ENCODE results near the gene PRKG1. TPM values are rescaled to one million over a fixed set of nuclear protein-coding genes. Genes with fewer than 3 reads are reported as not detected.

Gene PRKG1
- total RNA-seq, 2 donors from 2014 or later: 8.1 to 16.6 TPM

DNA sequence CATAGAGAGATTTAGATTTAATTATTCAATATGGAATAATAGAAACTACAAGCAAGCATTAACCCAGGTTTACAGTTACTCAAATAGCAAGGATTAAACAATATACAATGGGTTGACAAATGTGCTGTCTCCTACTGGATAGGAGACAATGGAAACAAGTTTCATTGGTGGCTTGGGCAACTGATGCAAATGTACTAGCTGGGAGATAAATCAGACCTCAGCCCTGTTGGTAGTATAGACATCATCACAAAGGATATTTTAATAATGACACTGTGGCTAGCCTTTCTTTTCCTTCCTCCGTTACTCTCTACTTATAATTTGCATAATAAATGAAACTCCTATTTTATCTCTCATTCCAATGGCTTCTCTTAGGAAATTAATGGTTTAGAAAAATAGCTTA, 1143.2 kb downstream of the PRKG1 start:
- no peaks in the 10 kb centered on the region for H3K9me3 ChIP-seq

DNA sequence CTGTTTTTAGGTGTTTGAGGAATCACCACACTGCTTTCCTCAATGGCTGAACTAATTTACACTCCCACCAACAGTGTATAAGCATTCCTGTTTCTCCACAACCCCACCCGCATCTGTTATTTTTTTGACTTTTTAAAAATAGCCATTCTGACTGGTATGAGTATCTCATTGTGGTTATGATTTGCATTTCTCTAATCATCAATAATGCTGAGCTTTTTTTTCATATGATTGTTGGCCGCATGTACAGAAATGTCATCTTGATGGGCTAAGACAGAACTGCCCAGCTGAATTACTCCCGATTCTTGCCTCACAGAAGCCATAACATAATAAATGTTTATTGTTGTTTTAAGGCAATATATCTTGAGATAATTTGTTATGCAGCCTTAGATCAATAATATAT, 1146.7 kb downstream of the PRKG1 start:
- Histone ChIP-seq H3K27me3 (no peaks in the 10 kb centered on the region), H3K9me3 (no peaks in the 10 kb centered on the region), H3K4me3 (no peak overlapping the region), H3K9ac (ENCODE audit: low read depth in 2 of 2, low read length in 2 of 2) (no peak overlapping the region), H3K4me1 (peaks cover 5% of the 10 kb centered on the region), H3K36me3 (no peaks in the 10 kb centered on the region), H3K27ac (no peak overlapping the region)
- DNase-seq: no peak
- intact Hi-C loops (cut with DNase I): no loop called here
- TF ChIP-seq CTCF (IDR thresholded peaks at IDR 0.05): no peak

More for the DNA sequence above, 1143.2 kb downstream of the PRKG1 start:
- intact Hi-C loops (cut with DNase I): loop anchor here (5.0 kb wide), 1 partner anchor 1205 kb away; no protein-coding TSS in a partner anchor
- no peak for DNase-seq
- no peak overlapping the region for H3K27ac ChIP-seq
- H3K4me1 ChIP-seq: peaks cover 9% of the 10 kb centered on the region
- TF ChIP-seq CTCF (IDR thresholded peaks at IDR 0.05): no peak
- no peak overlapping the region for H3K4me3 ChIP-seq
- H3K36me3 ChIP-seq: no peaks in the 10 kb centered on the region
- no peak overlapping the region for H3K9ac ChIP-seq (ENCODE audit: low read depth in 2 of 2, low read length in 2 of 2)
- no peaks in the 10 kb centered on the region for H3K27me3 ChIP-seq

GRCh38 chr10:52221923-52222322, 1147.6 kb downstream of the PRKG1 start:
- Histone ChIP-seq H3K4me3 (no peak overlapping the region), H3K9me3 (no peaks in the 10 kb centered on the region), H3K4me1 (no peaks in the 10 kb centered on the region), H3K27me3 (no peaks in the 10 kb centered on the region), H3K27ac (no peak overlapping the region), H3K9ac (ENCODE audit: low read depth in 2 of 2, low read length in 2 of 2) (no peak overlapping the region), H3K36me3 (no peaks in the 10 kb centered on the region)
- intact Hi-C loops (cut with DNase I): no loop called here
- TF ChIP-seq CTCF (IDR thresholded peaks at IDR 0.05): no peak
- DNase-seq: no peak

GRCh38 chr10:52226197-52226847, 1152.0 kb downstream of the PRKG1 start:
- intact Hi-C loops (cut with DNase I): no loop called here
- H3K9me3 ChIP-seq: no peaks in the 10 kb centered on the region

GRCh38 chr10:52228556-52228955, 1154.3 kb downstream of the PRKG1 start:
- Histone ChIP-seq H3K36me3 (no peaks in the 10 kb centered on the region), H3K4me1 (no peaks in the 10 kb centered on the region), H3K4me3 (no peak overlapping the region), H3K27ac (no peak overlapping the region), H3K9me3 (no peaks in the 10 kb centered on the region), H3K9ac (ENCODE audit: low read depth in 2 of 2, low read length in 2 of 2) (no peak overlapping the region), H3K27me3 (no peaks in the 10 kb centered on the region)
- intact Hi-C loops (cut with DNase I): no loop called here
- no peak for DNase-seq
- TF ChIP-seq CTCF (IDR thresholded peaks at IDR 0.05): no peak

More at GRCh38 chr10:52226197-52226847, 1152.0 kb downstream of the PRKG1 start:
- Histone ChIP-seq H3K27ac (no peak overlapping the region), H3K27me3 (no peaks in the 10 kb centered on the region), H3K36me3 (no peaks in the 10 kb centered on the region), H3K4me1 (no peaks in the 10 kb centered on the region), H3K4me3 (no peak overlapping the region), H3K9ac (ENCODE audit: low read depth in 2 of 2, low read length in 2 of 2) (no peak overlapping the region)
- TF ChIP-seq CTCF (IDR thresholded peaks at IDR 0.05): no peak
- DNase-seq: no peak

All from colonic mucosa (tissue), 4 donors.